GM19463 (cell line): ENCODE measurements around the gene ZCCHC24.

Experiments
- ATAC-seq: cut with Tn5 transposase; IDR thresholded peaks from one replicate; pipeline ENCODE4 v1.9.1; 2021; ENCODE audit warnings: mild to moderate bottlenecking, moderate library complexity; ENCODE audit not compliant: unreplicated experiment

The ZCCHC24 gene

DNA sequence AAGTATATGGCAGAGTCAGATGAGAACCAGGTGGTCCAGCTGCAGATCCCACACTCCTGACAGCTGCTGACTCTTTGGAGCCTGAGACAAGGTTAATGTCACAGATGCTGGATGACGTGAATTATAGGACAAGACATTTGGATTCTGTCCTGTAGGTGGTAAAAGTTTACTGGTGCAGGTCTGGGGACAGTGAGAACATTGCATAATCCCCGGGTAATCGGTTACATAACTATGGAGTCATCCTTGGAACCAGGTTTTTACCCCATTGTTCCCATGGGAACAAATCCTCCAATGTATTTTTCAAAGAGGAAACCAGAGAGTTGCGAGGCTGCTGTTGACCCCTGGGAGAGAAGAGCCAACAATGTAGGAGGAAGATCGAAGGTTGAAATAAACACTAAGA lies 27.5 kb upstream of the ZCCHC24 start:
- no peak for ATAC-seq

DNA sequence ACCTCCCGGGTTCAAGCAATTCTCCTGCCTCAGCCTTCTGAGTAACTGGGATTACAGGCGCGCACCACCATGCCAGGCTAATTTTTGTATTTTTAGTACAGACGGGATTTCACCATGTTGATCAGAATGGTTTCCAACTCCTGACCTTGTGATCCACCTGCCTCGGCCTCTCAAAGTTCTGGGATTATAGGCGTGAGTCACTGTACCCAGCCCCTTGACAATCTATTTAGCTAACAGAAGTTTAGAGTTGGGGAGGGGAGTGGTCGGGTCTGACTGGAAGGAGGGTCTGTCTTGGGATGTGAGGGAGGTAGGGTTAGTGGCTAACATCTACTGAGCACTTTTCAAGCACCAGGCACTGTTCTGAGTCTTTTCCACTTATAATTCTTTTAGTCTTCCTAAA lies 27.0 kb upstream of the ZCCHC24 start:
- ATAC-seq = no peak

- ATAC-seq = no peak
These were observed 26.4 kb upstream of the ZCCHC24 start for GRCh38 chr10:79471776-79472175.

DNA sequence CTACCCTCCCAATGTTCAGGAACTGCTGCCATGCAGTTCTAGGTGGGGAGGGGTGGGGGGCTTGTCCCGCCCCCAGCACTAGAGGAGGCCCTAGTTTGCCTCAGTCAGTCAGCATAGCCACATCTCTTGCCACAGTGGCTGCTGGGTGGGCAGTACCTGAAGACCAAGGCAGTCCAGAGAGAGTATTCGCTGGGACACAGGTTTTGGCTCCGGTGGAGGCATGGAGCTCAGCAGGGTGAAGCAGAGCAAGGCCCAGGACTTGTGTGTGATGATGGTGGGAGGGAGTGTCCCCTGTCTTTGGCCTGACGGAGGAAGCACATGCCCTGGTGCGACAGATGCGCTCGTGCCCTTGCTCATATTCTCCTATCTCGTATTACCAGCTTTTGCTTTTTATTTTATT lies 24.7 kb upstream of the ZCCHC24 start:
- ATAC-seq = no peak

DNA sequence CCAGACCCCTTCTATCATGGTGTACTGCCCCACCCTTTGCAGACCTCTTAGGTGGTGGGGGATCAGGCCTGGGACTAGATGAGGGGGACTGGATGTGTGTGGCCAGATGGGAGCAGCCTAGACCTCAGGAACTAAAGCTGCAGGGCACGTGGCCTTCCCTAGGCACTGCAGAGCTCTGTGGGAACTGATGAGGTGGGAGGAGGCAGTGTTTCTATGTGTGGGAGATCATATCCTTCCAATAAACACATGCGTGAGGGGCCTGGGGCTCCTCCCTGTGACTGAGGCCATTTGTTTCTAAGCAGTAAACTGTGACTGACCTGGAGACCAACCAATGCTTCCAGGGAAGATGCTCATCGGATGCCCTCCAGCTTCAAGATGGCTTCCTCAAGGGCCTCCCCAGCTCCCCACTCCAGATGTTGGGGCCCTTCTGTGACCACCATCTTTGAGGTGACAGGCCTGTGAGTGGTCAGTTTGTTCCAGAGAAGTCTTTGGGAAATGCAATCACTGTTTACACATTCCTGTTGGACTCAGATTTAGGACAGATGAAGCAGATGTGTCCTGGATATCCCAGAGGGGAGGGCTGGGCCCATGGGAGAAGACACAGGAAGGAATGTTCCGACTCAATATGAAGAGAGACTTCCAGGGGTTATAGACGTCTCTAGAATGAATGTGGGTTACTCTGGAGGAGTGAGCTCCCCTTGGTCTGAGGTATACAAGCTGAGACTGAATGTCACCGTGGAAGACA lies 23.6 kb upstream of the ZCCHC24 start:
- no peak for ATAC-seq

DNA sequence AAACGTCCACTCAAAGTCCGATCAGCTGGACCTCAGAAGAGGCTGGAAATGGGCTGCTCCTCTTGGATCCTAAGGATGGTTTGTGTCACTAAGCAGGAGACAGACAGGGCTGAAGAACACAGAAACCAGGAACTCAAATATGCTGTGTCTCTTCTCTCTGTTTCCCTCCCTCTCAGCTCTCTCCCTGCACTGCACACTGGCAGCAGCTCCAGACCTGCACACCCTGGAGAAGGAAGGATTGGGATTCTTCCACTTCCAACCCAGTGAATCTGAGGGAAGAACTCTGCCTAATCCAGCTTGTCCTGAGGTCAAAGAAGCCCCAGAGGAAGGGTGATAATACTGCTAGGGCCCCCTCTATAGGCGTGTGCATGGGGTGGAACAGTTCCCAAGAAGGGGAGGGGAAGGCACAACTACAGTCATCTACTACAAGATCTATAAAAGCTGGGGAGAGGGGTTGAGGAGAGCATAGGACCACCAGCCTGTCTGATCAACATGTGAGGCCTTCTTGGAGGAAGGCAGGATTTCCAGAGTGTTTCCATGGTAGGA lies 22.7 kb upstream of the ZCCHC24 start:
- ATAC-seq = no peak

DNA sequence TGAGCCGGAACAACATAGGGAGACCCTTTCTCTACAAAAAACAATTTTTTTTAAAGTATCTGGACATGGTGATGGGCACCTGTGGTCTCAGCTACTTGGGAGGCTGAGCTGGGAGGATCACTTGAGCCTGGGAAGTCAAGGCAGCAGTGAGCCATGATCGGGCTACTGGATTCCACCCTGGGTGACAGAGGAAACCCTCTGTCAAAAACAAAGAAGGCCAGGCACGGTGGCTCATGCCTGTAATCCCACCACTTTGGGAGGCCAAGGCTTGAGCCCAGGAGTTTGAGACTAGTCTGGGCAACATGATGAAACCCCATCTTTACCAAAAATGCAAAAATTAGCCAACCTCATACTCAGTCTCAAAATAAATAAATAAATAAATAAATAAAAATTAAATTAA lies 19.9 kb upstream of the ZCCHC24 start:
- no peak for ATAC-seq

- ATAC-seq = no peak
These were observed 18.4 kb upstream of the ZCCHC24 start for GRCh38 chr10:79463578-79464496.

GRCh38 chr10:79460687-79461086 lies 15.3 kb upstream of the ZCCHC24 start:
- no peak for ATAC-seq

DNA sequence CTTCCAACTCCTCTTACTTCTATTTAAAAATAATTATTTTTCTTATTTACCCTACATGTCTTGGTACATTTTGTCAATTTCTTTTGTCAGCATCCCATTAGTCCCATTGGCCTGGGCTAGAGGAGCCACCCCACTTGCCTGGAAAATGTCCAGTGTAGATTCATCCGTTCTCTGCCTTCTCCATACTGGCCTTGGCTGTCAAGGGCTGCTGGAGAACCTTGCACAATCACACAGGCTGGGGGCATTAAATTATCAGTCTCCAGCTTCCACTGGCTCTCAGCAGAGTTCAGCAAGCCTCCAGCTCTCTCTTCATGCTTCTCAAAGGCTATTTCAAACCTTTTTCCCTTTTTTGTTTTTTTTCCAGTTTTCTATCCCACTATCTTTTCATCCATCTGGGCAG lies 13.8 kb upstream of the ZCCHC24 start:
- ATAC-seq = no peak

GRCh38 chr10:79458483-79458882 lies 13.1 kb upstream of the ZCCHC24 start:
- ATAC-seq = no peak

DNA sequence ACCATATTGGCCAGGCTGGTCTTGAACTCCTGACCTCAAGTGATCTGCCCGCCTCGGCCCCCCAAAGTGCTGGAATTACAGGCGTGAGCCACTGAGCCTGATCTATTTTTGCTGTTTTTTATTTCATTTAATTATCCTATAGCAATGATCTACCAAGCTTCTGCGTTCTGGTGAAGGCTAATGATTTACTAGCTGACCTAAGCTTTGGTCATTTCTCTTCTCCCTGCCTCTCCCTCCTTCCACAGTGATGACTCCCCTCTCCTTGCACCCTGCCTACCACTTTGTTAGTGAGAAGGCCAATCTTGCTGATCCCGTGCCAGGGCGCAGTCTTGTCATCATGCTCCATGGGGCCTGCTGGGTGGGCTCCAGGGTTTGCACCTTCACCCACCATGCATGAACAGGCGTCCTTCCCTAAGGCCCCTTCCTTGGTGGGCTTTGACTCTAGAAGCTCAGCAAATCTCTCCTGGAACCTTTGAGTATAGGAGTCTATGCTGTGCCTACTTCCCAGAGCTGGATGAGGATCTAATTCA lies 11.9 kb upstream of the ZCCHC24 start:
- no peak for ATAC-seq

DNA sequence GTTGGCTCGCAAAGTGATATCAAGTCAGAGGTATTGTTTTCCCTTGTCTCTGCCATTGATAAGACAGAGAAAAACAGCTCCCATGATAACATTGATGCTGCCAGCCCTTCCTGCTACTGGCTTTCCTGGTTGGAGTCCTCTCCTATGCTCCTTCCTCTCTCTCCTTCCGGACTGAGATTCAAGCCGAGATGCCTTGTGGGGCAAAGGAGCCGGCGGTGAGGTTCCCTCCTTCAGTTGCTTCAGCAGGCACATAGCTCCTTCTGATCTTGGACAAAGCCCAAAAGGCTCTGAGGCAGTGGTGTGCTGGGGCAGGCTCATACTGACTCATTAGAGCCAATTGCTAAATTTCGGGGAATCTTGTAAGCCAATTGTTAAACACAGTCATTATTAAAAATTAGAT lies 8.8 kb upstream of the ZCCHC24 start:
- ATAC-seq = no peak

DNA sequence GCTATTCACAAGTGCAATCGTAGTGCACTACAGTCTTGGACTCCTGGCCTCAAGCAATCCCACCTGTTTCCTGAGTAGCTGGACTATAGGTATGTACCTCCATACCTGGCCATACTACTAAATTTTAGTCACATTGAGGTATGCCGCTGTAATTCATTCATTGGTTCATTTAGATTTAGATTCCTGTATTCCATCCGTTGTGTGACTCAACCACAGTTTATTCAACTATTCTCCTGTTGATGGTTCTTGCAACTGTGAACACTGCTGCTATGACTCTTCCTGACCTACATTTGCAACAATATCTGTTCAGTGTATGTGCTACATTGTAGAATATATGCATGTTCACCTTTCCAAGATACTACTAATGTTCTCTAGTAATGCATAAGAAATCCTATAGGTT lies 8.0 kb upstream of the ZCCHC24 start:
- no peak for ATAC-seq

DNA sequence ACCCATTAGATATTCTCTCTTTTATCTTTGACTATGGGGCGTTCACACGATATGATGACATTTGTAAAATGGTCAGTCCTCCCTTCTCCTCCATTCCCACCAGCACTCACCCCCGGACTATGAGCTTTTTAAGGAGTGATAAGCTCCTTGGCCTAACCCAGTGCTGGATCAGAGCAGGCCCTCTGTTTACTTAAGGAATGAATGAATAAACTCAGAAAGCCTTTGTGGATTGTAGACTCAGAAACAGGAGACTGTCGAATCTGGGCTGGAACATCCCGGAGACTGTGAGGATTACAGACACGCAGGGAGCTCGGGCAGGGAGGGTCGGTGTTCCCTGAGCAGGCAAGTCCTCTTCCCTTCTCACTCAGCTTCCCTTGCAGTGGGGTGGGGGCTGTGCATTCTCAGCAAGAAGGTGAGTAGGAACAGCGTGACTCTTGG lies 6.8 kb upstream of the ZCCHC24 start:
- no peak for ATAC-seq

DNA sequence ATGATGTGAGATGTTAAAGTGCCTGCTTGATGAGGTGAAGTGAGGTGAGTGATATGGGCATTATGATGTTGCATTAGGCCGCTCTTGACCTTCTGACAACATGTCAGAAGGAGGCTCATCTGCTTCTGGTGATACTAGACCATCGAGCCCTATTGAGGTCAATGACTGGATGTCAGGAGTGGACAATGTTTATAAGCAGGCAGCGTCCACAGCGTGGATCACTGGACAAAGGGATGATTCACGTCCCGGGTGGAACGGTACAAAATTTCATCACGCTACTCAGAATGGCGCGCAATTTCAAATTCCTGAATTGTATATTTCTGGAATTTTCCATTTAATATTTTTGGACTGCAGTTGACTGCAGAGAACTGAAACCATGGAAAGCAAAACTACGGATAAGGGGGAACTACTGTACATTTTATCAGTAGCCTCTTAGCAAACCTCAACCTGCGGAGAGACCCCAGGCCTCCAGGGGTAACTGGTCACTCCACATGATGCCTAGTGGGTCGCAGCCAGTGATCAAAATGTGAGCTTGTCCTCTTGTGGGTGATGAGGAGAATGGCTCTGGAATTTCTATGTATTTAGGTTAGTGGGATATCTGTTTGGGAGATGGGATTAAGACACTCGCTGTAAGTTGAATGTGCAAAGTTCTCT lies 5.7 kb upstream of the ZCCHC24 start:
- no peak for ATAC-seq

DNA sequence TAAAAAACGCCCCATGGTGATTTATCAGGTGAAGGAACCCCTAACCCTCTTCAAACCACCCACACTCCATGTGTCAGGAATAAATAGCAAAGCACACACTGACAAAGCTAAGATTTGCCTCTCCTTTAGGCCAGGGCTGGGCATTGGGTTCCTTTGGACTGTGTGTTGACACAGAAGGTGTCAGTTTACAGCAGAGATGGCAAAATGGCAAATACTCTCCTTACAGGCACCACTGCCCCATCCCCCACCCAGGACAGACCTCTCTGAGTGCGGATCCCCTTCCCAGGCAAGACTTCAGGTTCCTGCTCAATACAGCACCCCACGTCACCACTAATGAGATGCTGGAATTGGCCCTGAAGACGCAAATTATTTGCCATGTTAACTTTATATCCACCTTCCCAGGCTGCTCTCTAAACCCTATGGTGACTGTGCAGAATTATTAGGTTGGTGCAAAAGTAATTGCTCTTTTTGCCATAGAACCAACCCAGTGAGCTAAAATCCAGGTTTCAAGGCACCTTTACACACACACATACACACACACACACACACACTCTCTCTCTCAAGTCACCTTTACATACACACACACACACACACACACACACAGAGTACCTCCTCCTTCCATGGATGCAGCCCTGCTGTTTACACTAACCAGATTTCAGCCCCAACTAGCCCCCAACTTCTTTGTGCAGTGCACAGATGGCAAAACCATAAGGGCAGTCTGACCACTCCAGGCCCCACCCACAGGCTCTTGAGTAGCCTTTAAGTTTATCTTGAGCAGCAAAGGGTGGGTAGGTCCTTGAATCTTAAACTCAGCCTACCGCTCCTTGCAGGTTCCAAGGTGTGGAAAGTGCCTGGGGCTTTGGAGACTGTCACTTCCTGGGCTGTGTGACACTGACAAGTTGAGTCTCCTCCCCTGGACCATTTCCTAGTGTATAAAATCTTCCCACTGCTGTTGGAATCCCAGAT lies 4.0 kb upstream of the ZCCHC24 start:
- no peak for ATAC-seq

GRCh38 chr10:79448732-79449049 lies 3.3 kb upstream of the ZCCHC24 start:
- no peak for ATAC-seq

DNA sequence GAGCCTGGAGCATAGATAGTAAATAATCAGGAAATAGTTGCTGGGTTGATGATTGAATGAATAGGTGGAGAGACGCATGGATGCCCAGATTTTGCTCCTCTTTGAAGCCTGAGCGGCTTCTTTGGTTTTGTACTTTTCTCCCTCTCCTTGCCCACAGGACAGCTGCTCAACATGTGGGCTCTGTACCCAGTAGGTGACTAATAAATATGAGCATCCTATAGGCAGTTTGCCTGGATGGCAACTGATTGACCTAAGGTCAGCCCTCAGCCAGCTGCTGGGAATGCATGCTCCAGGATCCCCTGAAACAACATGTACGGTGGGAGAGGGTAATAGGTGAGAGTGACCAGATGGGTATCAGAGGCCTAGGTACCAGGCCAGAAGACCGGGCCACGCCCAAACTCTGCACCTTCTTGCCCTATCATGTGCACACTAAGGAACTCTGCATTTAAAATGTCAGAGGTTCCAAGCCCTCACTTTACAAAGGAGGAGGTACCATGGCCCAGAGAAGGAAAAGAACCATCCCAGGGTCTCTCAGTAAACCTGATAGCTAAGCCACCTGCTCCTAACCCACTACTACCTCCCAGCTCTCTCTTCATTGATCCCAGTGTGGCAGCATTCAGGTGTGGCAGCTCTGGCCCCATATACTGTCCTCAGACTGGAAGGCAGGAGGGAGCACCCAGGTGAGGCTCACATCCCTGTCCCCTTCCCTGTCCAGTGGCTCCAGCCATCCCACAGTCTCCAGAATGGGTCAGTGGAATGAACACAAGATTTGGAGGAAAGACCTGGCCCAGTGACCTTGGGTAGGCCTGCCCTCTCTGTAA lies 2.7 kb upstream of the ZCCHC24 start:
- no peak for ATAC-seq
